SH-SY5Y (cell line): ENCODE measurements around the gene BRPF3.

Experiments used
- GATA2 ChIP-seq: IDR thresholded peaks from 2 replicates; pipeline ENCODE4 v1.6.1; 2011; ENCODE audit warnings: mild to moderate bottlenecking, low read depth, low read length
- GATA3 ChIP-seq: IDR thresholded peaks from 2 replicates; pipeline ENCODE4 v1.6.1; 2011; ENCODE audit warnings: low read depth, mild to moderate bottlenecking, low read length, moderate library complexity

The BRPF3 gene

GRCh38 chr6:36186199-36186598, 10.3 kb upstream of the BRPF3 start:
- TF ChIP-seq GATA3, result no peak
- no peak for TF ChIP-seq GATA2

- TF ChIP-seq GATA2 (no peak), GATA3 (no peak)
Measured at GRCh38 chr6:36187446-36187845, 9.1 kb upstream of the BRPF3 start.

- TF ChIP-seq GATA2, result no peak
- no peak for TF ChIP-seq GATA3
Measured at GRCh38 chr6:36195471-36196112, 952 bp upstream of the BRPF3 start.

- TF ChIP-seq GATA2 (no peak), GATA3 (no peak)
Measured at GRCh38 chr6:36196880-36197548, 470 bp downstream of the BRPF3 start.

- TF ChIP-seq GATA2, result no peak
- TF ChIP-seq GATA3, result no peak
Measured at GRCh38 chr6:36197739-36198221, 1.2 kb downstream of the BRPF3 start.

- TF ChIP-seq GATA2 (no peak), GATA3 (no peak)
Measured at GRCh38 chr6:36198986-36199385, 2.4 kb downstream of the BRPF3 start.

DNA sequence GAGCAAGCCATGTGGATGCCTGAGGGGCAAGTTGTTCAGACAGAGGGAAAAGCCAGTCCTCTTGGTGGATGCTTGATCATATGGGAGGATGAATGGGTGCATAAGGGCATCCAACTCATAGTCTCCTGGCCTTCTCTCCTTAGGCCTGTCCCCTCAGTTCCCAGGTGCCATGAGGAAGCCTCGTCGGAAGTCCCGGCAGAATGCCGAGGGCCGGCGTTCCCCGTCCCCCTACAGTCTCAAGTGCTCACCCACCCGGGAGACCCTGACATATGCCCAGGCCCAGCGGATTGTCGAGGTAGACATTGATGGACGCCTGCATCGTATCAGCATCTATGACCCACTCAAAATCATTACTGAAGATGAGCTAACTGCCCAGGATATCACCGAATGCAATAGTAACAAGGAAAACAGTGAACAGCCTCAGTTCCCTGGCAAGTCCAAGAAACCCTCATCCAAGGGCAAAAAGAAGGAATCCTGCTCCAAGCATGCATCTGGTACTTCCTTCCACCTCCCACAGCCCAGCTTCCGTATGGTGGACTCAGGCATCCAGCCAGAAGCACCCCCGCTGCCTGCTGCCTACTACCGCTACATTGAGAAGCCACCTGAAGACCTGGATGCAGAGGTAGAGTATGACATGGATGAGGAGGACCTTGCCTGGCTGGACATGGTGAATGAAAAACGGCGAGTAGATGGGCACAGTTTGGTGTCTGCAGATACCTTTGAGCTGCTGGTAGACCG, 3.8 kb downstream of the BRPF3 start:
- TF ChIP-seq GATA3, result no peak
- no peak for TF ChIP-seq GATA2

- TF ChIP-seq GATA3 (no peak), GATA2 (no peak)
Measured at GRCh38 chr6:36200998-36201596, 4.6 kb downstream of the BRPF3 start.

DNA sequence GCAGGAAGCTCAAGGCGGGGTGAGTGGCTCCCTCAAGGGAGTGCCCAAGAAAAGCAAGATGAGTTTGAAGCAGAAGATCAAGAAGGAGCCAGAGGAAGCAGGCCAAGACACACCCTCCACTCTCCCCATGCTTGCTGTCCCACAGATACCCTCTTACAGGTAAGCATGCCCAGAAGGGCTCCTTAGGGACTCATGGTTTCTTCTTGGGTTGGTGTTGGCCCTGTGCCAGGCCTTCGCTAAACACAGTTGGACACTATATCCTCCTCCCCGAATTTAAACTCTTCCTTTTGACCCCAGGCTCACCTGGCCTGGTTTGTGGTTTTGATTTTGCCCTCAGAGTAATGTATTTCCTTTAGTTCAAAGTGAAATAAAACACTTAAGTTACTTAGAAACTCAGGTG, 5.1 kb downstream of the BRPF3 start:
- no peak for TF ChIP-seq GATA2
- TF ChIP-seq GATA3, result no peak

- TF ChIP-seq GATA3 (no peak), GATA2 (no peak)
Measured at GRCh38 chr6:36202101-36202500, 5.6 kb downstream of the BRPF3 start.

GRCh38 chr6:36204068-36204753, 7.7 kb downstream of the BRPF3 start:
- TF ChIP-seq GATA2 (no peak), GATA3 (no peak)

- TF ChIP-seq GATA2 (no peak), GATA3 (no peak)
Measured at GRCh38 chr6:36207155-36207554, 10.6 kb downstream of the BRPF3 start.

GRCh38 chr6:36209606-36210005, 13.1 kb downstream of the BRPF3 start:
- no peak for TF ChIP-seq GATA2
- TF ChIP-seq GATA3, result no peak

- TF ChIP-seq GATA2, result no peak
Measured at GRCh38 chr6:36210182-36210581, 13.6 kb downstream of the BRPF3 start.
